ENCODE data around the gene AKAP8L. TPM values are rescaled to one million over a fixed set of nuclear protein-coding genes. Genes with fewer than 3 reads are reported as not detected.

AKAP8L gene
- total and polyA plus RNA-seq, 9 of the 15 experiments (the other 6 are each of a cell fraction or from before 2014, with no cell fraction given): 2.4 to 116 (median 70.7) TPM

DNA sequence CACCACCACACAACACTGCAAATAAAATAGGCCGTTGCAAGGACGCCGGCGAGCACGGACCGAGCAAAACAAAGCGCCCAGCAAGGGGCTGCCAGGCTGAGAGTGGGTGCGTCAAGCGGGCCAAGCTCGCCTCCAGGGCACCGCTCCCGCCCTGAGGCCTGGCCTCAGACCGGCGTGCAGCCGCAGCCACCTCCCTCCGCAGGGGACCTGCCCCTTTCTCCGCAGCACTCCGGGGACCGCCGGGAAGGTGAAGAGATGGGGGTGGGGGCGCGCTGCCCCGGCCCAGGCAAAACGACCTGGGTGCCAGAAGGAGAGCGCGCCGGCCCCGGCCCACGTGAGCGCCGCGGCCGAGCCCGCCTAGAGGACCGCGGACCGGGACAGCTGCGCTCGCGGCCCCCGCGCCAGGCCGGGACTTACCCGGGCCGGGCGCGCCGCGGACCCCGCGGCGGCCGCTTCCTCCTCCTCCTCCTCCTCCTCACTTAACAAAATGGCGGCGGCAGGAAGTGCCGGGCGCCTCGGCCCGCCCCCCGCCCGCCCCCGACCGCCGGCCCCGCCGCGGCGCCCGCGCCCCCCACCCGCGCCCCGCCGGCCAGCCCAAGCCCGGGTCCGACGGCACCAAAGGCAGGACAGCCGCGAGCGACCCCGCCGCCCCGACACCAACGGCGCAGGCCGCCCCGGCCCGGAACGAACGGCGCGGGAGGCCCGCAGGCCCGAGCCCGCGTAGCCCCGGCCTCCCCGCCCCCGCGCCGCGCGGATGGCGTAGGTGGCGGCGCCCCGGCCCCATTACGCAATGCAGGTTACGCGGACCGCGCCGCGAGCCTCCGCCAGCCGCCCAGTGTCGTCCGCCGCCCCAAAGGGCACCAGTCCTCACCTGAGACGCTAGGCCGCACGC lies 87.1 kb downstream of the AKAP8L start:
- peak; percentile 65 for ATAC-seq
- Histone ChIP-seq H3K9me1 (ENCODE audit: control insufficient read depth, insufficient read depth, low read length) (no peaks in the 10 kb centered on the region), H3K4me2 (ENCODE audit: insufficient read depth, low read length) (peak overlapping the region; percentile 92), H2AFZ (ENCODE audit: low read depth, low read length) (peak overlapping the region; percentile 16; the same call in 1 of the 2 replicates), H3K4me1 (replicated peaks in 1 of 2; ENCODE audit: control insufficient read depth in 2 of 2, insufficient read depth in 2 of 2, low read length in 2 of 2) (peaks cover 34 to 35% of the 10 kb centered on the region in 2 experiments), H3K79me2 (ENCODE audit: control insufficient read depth, insufficient read depth, low read length) (peaks cover 63% of the 10 kb centered on the region), H3K4me3 (peak overlapping the region; percentile 99), H3K27me3 (ENCODE audit: control insufficient read depth in 2 of 2, insufficient read depth in 2 of 2, low read length in 2 of 2) (no peaks in the 10 kb centered on the region), H4K20me1 (replicated peaks; ENCODE audit: control insufficient read depth, insufficient read depth, low read length) (peaks cover 45% of the 10 kb centered on the region), H3K36me3 (ENCODE audit: control insufficient read depth, insufficient read depth, low read length) (peaks cover 7% of the 10 kb centered on the region; the same call in 2 of the 3 replicates), H3K27ac (ENCODE audit: extremely low read depth, low read depth, low read length) (peak overlapping the region; percentile 94), H3K9ac (ENCODE audit: insufficient read depth in 1 of 2, low read depth in 2 of 2, low read length in 2 of 2) (peak overlapping the region; percentile 85 to 100), H3K9me3 (replicated peaks; ENCODE audit: control insufficient read depth, insufficient read depth, low read depth, low read length) (no peaks in the 10 kb centered on the region)
- in situ Hi-C loops (cut with MboI): no loop called here
- 0% methylated on average over 23 of the region's 122 CpGs for WGBS (ENCODE audit: insufficient coverage, low coverage, missing lambda C conversion rate)
- ChIA-PET POLR2A (no interaction called here), CTCF (ENCODE audit: low intra/inter-chr PET ratio) (no interaction called here)
- intact Hi-C loops (cut with micrococcal nuclease): no loop called here
- no TSS peak for BruUV-seq (replicated peaks)
- FAIRE-seq: no peak
- peak; percentile 74 to 88 (median 82) for DNase-seq (ENCODE audit: extremely low read depth in 1 of 4, low spot score in 3 of 4)
- TF ChIP-seq SAP30 (IDR thresholded peaks at IDR 0.05; ENCODE audit: borderline replicate concordance, insufficient read depth, low read depth, low read length, poor library complexity, severe bottlenecking): peak; percentile 74
- TF ChIP-seq ETV6 (IDR thresholded peaks at IDR 0.05; ENCODE audit: borderline replicate concordance in 1 of 2, low read depth in 2 of 2, low read length in 1 of 2): no peak
- TF ChIP-seq ETV6 (CRISPR knock-in tag; IDR thresholded peaks at IDR 0.05; ENCODE audit: borderline replicate concordance): 0 out of 2 replicates have a peak, but pooled peaks have one; percentile 59
- TF ChIP-seq FOXP4 (CRISPR knock-in tag; IDR thresholded peaks at IDR 0.05; ENCODE audit: borderline replicate concordance): peak; percentile 60; the same call in 1 of the 2 replicates
- 0 out of 2 replicates have a peak, but pooled peaks have one; percentile 17 for TF ChIP-seq ARID1B (IDR thresholded peaks at IDR 0.05)
- TF ChIP-seq, protein P1, sequence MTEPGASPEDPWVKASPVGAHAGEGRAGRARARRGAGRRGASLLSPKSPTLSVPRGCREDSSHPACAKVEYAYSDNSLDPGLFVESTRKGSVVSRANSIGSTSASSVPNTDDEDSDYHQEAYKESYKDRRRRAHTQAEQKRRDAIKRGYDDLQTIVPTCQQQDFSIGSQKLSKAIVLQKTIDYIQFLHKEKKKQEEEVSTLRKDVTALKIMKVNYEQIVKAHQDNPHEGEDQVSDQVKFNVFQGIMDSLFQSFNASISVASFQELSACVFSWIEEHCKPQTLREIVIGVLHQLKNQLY (CRISPR knock-in tag; conservative IDR thresholded peaks at IDR 0.05): no peak
- TF ChIP-seq, protein P2, sequence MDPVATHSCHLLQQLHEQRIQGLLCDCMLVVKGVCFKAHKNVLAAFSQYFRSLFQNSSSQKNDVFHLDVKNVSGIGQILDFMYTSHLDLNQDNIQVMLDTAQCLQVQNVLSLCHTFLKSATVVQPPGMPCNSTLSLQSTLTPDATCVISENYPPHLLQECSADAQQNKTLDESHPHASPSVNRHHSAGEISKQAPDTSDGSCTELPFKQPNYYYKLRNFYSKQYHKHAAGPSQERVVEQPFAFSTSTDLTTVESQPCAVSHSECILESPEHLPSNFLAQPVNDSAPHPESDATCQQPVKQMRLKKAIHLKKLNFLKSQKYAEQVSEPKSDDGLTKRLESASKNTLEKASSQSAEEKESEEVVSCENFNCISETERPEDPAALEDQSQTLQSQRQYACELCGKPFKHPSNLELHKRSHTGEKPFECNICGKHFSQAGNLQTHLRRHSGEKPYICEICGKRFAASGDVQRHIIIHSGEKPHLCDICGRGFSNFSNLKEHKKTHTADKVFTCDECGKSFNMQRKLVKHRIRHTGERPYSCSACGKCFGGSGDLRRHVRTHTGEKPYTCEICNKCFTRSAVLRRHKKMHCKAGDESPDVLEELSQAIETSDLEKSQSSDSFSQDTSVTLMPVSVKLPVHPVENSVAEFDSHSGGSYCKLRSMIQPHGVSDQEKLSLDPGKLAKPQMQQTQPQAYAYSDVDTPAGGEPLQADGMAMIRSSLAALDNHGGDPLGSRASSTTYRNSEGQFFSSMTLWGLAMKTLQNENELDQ (CRISPR knock-in tag; IDR thresholded peaks at IDR 0.05; ENCODE audit: borderline replicate concordance): 0 out of 2 replicates have a peak, but pooled peaks have one; percentile 24
- peak in 1 of 2 experiments; percentile 66; a peak in 2 of 4 replicates for TF ChIP-seq ZNF639 (CRISPR knock-in tag; conservative IDR thresholded peaks at IDR 0.05 in 1 of 2, IDR thresholded peaks at IDR 0.05 in 1 of 2)
- peak; percentile 41; the same call in 1 of the 2 replicates for TF ChIP-seq ZNF740 (CRISPR knock-in tag; IDR thresholded peaks at IDR 0.05)
- no peak for TF ChIP-seq ZNF740 (tag; IDR thresholded peaks at IDR 0.05)
